Right renal pelvis (tissue), 4 donors: ENCODE data around the gene SAPCD1. TPM values are rescaled to one million over a fixed set of nuclear protein-coding genes. Genes with fewer than 3 reads are reported as not detected.

Experiments
- DNase-seq, 4 donors: peaks; one replicate each; pipeline ENCODE4 v3.0.0-alpha.2; 2013; ENCODE audit warnings: low read depth in 4 of 4, low spot score in 3 of 4, missing footprints in 1 of 4
- polyA plus RNA-seq, 4 donors: library from polyadenylated mRNA; unstranded; fragments of 120-200 nt; gene quantifications; one replicate each; pipeline ENCODE4 v1.2.1, GENCODE V29; 2013; ENCODE audit not compliant: insufficient read length in 4 of 4

The SAPCD1 gene
- polyA plus RNA-seq, 4 donors = 2.7 to 9.2 (median 5.6) TPM

GRCh38 chr6:31728767-31729514 is 33.5 kb upstream of the SAPCD1 start, which contains the start of gene DDAH2:
Gene DDAH2 (minus strand): TSS chr6:31729299. CDS start chr6:31729161, 138 bp downstream.
- no peak for DNase-seq

DNA sequence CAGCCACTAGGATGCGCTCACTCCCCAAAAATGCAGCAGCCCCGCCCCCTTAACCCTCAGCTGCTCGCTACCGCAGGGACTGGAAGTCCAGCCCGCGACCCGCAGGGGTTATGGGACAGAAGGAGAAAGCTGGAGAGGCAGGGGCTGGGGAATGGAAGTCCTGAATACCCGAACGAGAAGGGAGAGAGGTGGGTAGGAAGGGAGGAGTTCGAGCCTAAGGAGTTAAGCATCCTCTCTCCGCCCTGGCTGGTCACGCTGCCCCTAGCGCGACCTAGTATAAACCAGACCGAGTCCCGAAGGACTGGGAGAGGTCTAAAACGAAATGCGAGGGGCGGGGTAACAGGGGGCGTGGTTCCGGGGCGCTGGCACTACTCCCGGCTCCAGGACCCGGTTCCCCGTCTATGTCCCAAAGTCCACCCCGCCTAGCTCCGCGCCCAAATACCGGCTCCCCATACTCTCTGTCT is 32.9 kb upstream of the SAPCD1 start:
- peak in 3 of 4 donors; percentile 87 to 91 (median 89) for DNase-seq

DNA sequence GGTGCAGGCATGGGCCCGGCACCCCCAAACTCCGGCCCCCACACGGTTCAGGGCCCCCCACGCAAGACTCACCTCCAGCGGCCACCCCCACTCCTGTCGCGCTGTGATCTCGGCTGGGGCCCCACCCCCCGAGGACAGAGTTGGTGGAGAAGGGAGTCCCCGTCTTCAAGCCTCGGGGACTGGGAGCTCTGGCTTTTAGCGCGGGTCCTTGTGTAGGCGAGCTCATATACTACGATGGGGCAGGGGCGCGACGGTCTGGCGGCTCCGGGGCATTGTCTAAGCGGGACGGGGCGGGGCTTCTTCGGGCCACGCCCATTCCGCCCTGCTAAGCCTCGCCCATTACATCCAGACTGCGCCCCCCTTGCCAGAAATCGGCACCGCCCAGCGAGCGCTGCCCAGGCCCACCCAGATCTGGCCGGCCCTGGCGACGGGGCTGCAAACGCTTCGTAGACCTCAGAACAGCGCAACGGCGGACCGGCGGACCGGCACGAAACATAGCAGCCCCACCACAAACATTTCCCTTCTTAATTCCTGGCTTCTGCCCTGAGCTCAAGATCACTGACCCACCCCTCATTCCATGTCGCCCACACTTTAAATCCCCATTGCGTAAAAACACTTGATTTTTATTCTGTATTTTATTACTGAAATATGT is 32.4 kb upstream of the SAPCD1 start:
- peak in 3 of 4 donors; percentile 85 to 88 (median 87) for DNase-seq

GRCh38 chr6:31730631-31731086 is 31.8 kb upstream of the SAPCD1 start:
- no peak for DNase-seq

- no peak for DNase-seq
Observed at GRCh38 chr6:31732029-31732428, 30.4 kb upstream of the SAPCD1 start.

DNA sequence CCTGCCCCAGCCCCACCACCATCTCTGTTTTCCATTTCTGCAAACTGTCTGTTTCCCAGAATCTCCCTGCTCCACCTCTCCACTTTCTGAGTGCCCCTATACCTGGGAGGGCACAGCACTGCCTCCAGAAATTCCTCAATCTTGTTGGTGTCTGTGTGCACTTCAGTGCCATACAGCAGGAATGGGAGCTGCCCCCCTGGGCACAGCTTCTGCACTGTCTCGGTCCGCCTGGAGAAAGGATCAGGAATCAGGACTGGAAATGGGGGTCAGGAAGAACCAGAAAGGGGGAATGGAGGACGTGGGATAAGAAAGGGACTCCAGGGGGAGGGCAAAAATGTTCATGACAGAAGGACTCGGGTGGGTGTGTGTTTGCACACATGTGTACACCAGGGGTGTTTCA is 28.7 kb upstream of the SAPCD1 start:
- no peak for DNase-seq

- DNase-seq = no peak
Observed at GRCh38 chr6:31734247-31734820, 28.1 kb upstream of the SAPCD1 start.

GRCh38 chr6:31734821-31735406 is 27.5 kb upstream of the SAPCD1 start:
- peak in 1 of 4 donors; percentile 38 for DNase-seq

DNA sequence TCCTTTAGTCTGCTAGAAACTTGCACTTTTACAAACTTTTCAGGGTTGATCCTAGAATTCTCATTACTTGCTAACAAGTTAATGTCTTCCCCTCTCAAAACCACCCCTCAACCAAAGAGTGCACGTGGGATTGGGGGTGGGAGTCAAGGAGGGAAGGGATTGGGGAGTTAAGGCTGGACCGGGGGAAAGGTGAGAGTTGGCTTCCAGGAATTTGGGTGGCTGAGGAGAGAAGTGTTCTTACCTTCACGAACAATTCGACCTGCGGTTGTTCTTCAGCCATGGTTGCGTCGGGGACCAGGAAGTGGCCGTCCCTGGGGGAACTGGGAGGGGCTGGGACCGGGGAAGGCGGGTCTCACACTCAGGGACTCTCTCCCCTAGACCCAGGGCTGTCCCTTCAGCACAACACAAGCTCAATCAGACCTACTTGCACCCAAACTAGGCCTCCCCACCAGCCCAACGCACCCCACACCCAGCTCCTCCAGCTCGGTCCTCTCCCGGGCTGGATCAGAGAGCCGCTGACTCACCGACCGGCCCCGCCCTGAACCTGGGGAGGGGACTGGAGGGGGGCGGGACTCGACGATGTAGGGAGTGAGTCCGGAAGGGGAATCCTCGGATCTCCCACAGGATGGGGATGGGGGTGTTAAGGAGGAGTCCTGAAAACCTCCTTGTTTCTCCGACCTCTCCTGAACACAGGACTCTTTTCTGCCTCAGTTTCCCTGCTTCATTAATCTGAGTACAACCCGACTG is 26.3 kb upstream of the SAPCD1 start, which contains the start of gene CLIC1:
Gene CLIC1, minus strand, starts transcription at position 510 of the 747 bp plus-strand sequence. Its CDS starts 230 bp downstream, at position 280.
- peak in 2 of 4 donors; percentile 65 to 69 for DNase-seq

DNA sequence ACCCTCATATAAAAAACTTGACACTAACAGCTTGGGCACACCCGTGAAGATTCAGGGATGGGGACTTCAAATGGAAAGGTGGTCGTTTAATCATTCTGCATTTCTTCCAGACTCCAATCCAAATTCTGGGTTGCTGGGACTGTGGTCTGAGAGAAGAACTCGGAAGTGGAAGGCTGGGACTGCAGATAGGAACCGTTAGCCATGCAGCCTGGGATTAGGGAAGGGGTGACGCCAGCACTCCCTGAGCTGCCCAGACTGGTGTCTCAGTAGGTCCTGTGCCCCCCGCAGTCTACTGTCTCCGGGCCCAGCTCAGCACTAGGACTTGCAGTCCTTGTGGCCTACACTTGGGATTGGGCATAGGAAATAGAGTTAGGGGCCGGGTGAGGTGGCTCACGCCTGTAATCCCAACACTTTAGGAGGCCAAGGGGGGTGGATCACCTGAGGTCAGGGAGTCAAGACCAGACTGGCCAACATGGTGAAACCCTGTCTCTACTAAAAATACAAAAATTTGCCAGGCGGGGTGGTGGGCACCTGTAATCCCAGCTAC is 25.6 kb upstream of the SAPCD1 start:
- no peak for DNase-seq

DNA sequence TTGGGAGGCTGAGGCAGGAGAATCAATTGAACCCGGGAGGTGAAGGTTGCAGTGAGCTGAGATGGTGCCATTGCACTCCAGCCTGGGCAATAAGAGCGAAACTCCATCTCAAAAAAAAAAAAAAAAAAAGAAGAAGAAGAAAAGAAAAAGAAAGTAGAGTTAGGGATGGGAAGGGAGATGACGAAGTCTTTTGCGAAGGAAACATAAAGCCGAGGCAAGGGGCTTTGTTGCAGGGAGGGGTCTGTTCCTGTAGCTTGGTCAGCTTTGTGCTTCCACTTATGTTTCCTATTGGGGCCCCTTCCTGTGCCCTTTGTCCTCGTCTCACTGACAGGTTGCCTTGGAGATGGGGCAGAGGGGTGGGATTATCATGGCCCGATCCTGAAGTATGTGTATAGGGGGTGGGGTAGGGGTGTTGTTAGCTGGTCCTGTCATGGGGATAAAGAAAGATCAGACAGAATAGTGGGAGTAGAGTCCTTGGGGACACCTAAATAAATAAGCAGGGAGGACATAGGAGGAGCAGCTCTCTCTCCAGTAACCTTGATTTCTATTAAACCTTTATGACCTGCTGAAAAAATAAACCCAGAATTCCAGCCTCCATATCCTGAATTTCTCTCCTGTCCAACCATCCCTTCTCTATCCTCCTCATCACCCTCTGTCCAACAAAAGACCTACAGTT is 25.0 kb upstream of the SAPCD1 start:
- DNase-seq = peak in 2 of 4 donors; percentile 31 to 71

DNA sequence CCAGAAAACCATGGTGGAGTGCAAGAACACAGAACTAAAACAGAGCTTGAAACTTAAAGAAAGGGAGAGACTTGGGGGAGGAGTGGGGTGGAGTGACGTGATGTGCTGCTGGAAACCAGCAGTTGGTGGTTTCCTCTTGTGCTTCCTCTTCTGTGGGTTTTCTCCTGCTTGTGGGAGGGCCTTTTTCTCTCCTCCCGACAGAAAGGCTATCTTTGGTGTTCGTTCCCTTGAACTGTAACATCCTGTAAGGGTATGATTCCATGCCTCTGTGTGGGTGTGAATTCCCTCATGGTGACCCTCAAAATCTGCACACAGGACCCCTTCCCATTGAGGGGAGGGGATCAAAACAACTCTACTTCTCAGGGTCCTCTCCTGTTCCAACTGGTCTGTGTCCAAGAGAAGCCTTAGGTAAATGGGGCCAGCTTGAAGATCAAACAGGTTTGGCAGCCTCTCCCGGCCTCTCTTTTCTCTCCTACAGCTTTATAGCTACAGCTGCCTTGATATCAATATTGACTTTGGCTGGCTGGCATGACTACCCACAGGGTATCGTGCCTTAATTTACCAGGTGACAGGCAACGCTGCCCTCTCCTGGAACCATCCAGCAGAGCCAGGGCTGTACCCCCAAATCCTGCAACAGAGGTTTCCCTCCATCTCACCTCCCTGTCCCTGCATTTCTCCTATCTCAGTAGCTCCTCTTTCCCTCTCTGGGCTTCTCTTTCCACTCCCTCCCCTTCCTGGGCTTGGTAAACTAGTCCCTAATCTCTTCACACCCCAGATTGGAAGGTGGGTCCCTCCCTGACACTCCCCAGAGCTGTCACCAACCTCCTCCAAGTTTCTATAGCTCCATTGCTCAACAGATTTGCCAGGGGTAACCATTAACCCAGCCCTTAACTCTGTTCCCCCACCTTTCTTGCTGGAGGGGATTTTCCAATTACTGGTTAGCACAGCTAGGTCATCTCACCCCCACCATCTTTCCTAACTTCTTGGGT is 24.2 kb upstream of the SAPCD1 start:
- peak in 2 of 4 donors; percentile 53 to 65 for DNase-seq

GRCh38 chr6:31739639-31740396 is 22.6 kb upstream of the SAPCD1 start, which contains the start of gene MSH5:
Gene MSH5 (plus strand): TSS chr6:31740005. CDS start chr6:31740467, 462 bp downstream.
- DNase-seq = peak; percentile 97 to 99 (median 98)

GRCh38 chr6:31740397-31741223 is 21.8 kb upstream of the SAPCD1 start:
- DNase-seq = no peak

- DNase-seq = no peak
Observed at GRCh38 chr6:31741815-31742214, 20.6 kb upstream of the SAPCD1 start.

GRCh38 chr6:31742894-31743293 is 19.6 kb upstream of the SAPCD1 start:
- no peak for DNase-seq
